IPS-NIHi7 (cell line): Measurements from ENCODE around the gene UBE3D.
"Not testable (repeated sequence)": the region's sequence is repeated elsewhere in the genome, so short reads cannot be mapped to it uniquely, and the experiment has no call there.

Experiments
- DNase-seq: peaks from one replicate; pipeline ENCODE4 v3.0.0; 2012; ENCODE audit warnings: mixed read lengths; ENCODE audit errors: extremely low spot score

UBE3D gene

DNA sequence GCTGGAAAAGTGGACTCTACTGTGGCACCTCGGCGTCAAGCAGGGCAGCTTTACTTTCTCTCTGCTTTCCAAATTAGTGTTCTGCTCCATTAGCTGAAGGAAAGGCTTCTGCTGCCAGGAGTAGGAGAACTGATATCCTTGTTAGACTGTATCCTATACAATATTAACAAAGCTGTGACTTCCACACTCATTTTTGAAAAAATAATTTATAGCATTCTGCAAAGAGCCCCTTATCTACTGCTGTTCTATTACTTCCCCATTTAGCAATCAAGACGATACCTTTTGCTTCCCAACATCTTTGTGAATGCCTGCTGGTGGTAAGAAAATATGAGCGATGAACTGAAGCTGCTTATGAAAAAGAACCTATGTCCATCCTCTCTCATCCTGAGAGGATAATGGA, 151.1 kb downstream of the UBE3D start:
- no peak for DNase-seq

DNA sequence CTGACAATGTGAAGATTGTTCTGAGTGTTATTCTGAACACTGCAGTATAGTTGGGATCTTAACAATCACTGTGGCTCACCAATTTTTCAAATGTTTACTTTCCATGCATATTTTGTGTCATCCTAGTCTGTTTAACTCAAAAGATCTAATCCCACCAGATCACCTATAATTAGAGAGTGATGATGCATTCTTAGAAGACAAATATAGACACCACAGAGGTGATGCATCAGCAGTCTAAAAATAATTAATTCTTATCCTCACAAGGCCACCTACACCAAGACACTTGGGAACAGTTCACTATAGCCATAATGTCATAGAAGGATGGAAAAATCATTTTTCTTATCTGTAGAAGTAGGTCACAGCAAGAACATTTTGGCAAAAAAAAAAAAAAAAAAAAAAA, 154.8 kb downstream of the UBE3D start:
- DNase-seq = no peak

GRCh38 chr6:82910395-82910794, 155.2 kb downstream of the UBE3D start:
- DNase-seq = no peak

DNA sequence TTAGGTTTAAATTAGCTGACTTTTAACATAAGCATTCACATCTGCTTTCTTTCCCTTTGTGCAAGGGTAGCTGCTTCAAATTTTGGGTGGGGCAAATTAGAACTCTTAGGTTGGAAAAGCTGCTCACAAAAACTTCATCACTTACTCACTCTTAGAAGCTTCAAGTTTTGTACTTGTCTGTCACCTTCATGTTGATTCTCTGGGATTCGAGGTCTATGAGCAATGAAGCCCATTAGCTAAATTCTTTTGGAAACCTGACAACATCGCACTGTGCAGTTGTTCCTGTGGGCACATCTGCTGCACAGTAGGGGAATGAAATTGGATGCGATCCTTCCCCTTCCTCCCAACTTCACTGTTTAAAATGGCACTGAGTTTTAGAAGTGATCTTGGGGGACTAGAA, 156.1 kb downstream of the UBE3D start:
- DNase-seq = no peak

DNA sequence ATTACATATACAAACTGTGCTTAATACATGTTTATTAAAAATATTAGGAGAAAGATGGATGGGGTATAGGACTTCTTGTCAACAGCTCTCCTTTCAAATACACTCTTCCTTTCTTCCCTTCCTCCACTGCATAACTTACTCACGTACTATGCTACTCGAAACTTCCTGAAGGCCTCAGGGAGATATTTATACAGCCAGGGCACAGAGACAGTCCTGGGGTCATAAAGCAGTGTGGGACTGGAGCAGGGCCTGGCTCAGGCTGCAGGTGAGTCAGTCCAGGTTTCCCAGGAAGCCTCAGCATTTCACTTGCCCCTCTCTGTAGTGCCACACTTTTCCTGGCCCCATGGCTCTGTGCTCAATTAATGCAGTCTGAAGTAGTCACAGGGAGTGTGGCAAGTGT, 157.0 kb downstream of the UBE3D start:
- no peak for DNase-seq

GRCh38 chr6:82906951-82907350, 158.7 kb downstream of the UBE3D start:
- DNase-seq = no peak

DNA sequence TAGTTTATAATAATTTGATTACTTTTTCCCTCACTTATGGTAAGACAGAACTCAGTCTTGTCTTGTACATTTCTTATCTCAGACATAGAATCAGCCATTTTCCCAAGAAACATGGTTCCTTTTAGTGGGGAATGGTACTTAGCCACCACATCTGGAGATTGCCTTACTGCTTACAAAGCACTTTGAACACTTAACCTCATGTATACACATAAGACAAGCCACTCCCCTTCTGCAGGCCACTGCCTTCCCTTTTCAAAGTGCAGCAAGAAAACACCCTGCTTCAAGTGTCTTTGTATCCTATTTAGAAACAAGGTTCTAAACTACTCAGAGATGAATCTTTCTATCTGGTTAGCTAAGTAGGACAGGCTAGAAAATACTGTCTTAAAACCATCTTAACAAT, 159.2 kb downstream of the UBE3D start:
- no peak for DNase-seq

DNA sequence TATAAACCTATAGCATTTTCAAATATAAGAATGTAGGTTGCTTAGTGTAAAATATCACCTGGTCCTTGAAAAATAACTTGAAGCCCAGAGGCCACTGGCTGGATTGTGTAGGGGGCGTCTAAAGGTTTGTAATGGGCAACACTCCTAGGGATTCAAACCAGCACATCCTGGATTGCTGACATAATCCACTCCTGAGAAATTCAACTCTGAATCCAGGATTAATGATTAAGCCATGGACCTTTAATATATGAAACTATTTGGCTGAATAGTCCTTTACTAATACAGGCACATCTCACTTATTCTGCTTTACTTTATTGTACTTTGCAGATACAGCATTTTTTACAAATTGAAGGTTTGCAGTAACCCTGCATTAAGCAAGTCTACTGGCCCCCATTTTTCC, 160.8 kb downstream of the UBE3D start:
- no peak for DNase-seq

DNA sequence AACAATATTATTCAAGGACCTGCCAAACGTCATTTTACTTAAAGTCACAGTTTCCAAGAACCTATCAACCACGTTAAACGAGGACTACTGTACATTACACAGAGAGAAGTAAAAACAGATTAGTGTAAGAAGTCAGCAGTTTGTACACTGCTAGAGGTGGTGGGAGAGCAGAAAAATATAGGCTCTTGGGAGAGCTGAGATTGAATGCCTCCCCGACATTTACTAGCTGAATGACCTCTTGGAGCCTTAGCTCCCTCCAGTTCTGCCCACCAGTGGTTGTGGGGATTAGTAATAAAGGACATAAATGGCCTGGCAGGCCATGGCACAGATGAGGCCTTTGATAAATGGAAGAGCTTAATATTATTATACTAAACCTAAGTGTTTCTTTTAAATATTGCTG, 161.4 kb downstream of the UBE3D start:
- DNase-seq = no peak

GRCh38 chr6:82902290-82902689, 163.4 kb downstream of the UBE3D start:
- DNase-seq = no peak

DNA sequence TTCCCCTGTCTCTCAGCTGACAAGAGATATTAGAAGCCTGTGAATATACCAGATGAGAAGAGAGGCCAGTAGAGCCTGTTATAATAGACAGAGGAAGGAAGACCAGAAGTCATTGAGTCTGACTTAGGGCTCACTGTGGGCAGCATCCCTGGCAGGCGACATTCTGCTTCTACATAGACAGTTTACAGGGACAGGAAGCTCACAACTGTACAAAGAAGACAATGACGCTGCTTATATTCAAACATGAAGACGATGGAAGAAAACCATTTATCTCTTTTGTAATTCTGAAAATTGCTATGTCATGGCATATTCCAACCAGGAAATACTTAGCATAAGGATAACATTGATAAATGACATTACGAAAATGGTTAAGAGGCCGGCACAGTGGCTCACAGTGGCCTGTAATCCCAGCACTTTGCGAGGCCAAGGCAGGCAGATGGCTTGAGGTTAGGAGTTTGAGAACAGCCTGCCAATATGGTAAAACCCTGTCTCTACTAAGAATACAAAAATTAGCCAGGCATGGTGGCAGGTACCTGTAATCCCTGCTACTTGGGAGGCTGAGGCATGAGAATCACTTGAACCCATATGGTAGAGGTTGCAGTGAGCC, 170.9 kb downstream of the UBE3D start:
- DNase-seq = no peak

GRCh38 chr6:82893889-82894652, 171.6 kb downstream of the UBE3D start:
- DNase-seq = no peak

DNA sequence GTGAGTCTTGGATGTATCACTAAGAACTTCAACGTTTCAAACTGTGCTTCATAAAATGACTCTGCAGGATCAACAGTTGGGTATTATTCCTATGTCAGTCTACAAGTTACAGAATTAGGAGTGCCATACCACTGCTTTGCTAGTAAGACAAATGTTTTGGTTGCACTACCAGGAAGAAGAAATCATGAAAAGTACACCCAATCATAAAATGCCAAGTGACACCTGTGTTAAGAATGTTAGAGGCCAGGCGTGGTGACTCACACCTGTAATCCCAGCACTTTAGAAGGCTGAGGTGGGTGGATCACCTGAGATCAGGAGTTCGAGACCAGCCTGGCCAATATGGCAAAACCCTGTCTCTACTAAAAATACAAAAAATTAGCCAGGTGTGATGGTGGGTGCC, 174.1 kb downstream of the UBE3D start:
- DNase-seq = not testable (repeated sequence)

DNA sequence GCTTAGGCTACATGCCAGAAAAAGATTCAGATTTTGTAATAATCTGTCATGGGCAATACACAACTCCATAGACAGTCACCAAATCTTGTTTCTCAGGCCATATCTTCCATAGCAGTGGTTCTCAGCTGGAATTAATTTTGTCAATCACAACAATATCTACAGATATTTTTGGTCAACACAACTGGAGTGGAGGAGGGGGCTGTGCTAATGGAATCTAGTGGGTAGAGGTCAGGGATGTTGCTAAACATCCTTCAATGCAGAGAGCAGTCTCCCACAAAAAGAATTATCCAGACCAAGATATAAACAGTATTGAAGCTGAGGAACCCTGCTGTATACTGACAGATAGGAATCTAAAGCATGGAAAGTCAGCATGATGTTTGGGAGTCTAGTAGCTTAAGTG, 174.6 kb downstream of the UBE3D start:
- DNase-seq = no peak

DNA sequence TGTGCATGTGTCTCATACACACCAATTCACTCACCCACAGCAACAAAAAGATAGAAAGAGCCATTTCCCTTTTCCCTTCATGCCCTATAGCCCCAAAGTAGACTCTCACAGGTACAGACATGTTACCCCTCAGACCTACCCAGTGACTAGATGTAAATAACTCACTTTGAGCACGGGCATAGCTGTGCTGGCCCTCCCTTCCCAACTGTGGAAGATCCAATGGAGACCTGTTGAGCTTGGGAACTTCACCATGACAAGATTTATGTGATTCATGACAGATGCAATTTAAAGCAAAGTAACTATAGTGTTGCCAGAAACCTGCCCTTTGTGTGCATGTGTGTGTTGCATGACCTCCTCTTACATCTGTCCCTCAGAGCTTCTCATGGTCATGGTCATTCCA, 175.4 kb downstream of the UBE3D start:
- no peak for DNase-seq

- DNase-seq = no peak
These were observed 176.5 kb downstream of the UBE3D start for GRCh38 chr6:82889143-82889542.

GRCh38 chr6:82882363-82883023, 183.1 kb downstream of the UBE3D start:
- DNase-seq = no peak

- no peak for DNase-seq
These were observed 184.1 kb downstream of the UBE3D start for GRCh38 chr6:82881519-82881918.

- DNase-seq = no peak
These were observed 186.8 kb downstream of the UBE3D start for GRCh38 chr6:82878812-82879211.

- no peak for DNase-seq
These were observed 188.1 kb downstream of the UBE3D start for GRCh38 chr6:82877213-82878195.

- no peak for DNase-seq
These were observed 190.0 kb downstream of the UBE3D start for GRCh38 chr6:82875573-82876185.

DNA sequence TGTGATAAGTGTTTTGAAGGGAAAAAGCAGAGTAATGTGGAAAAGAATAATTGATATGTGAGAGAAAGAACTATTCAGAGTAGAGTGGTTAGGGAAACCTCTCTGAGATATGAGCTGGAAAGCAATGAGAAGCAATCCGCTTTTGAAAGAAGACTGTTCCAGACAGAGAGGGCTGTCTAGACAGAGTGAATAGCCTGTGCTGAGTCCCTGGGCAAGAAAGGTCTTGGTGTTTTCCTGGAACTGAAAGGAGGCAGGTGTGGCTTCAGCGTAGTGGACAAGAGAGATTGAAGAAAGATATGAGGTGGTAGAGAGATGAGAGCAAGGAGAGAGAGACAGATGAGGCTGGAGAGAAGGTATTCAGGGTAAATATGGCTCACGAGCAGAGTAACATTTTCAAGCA, 190.8 kb downstream of the UBE3D start:
- no peak for DNase-seq
